Measurements from ENCODE around the gene SLC66A3.
A peak's percentile ranks its signal among the peaks of the same experiment; 100 is the strongest.

The SLC66A3 gene

DNA sequence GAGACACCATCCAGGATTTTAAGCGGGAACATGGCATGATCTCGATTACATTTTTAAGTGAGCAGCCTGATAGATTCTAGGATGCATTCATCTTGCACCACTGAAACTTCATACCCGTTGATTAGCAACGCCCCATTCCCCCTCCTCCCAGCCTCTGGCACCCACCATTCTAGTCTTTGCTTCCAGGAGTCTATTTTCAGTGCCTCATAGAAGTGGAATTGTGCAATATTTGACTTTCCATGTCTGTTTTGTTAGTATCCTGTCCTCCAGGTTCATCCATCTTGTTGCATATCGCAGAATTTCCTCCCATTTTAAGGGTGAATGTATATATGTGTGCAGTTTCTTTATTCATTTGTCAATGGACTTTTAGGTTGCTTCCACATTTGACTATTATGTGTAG lies 20.9 kb upstream of the SLC66A3 start:
- DNase-seq (ENCODE audit: low read depth in 1 of 2, low spot score in 1 of 2), result no peak

DNA sequence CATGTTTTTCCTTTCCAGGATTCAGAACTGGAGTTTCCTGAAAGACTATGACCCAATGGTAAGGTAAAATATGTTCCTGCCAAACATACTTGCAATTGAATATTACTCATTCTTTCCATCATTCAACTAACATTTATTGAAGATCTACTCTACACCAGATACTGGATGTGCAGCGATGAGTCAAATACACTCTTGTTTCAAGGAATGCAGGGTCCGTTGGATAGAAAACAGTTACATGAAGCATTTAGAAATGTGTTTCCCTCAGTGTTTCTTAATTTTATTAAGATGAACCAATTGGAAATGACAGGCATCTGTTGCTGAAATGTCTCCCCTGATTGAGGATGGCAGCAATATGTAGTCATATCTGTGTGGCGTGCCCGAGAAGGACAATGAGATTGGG lies 14.8 kb upstream of the SLC66A3 start:
- DNase-seq (ENCODE audit: low read depth in 1 of 2, low spot score in 1 of 2), result no peak

DNA sequence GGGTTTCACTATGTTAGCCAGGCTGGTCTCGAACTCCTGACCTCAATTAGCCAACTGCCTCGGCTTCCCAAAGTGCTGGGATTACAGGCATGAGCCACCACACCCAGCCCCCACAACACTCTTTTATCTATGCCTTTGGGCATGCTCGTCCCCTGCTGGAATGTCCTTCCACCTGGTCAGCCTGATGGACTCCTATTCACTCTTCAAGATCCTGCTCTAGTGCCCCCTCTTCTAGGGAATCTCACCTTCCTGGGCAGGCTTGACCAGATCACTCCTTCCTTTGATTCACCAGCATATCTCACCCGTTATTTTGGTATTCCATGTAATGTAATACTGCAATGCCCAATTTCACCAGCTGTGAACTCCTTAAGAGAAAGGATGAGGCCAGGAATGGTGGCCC lies 13.9 kb upstream of the SLC66A3 start:
- DNase-seq (ENCODE audit: low read depth in 1 of 2, low spot score in 1 of 2), result no peak

DNA sequence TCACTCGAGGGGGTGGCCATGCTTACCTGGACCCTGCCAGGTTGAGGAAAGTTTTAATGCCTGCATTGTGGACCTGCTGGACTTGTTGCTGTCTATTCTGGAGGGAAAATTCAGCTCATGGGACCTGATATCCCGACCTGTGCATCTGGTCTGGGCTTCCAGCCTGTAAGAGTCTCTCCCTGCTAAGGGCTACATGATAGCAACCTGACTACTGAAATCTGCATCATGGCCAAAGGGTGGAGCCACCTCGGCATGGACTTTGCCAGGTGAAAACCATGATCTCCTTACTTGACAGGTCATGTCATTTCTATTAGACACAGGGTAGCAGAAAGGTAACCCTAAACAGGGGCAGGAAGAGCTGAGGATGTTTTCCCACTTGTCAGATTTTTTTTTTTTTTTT lies 12.9 kb upstream of the SLC66A3 start:
- DNase-seq (ENCODE audit: low read depth in 1 of 2, low spot score in 1 of 2), result no peak

DNA sequence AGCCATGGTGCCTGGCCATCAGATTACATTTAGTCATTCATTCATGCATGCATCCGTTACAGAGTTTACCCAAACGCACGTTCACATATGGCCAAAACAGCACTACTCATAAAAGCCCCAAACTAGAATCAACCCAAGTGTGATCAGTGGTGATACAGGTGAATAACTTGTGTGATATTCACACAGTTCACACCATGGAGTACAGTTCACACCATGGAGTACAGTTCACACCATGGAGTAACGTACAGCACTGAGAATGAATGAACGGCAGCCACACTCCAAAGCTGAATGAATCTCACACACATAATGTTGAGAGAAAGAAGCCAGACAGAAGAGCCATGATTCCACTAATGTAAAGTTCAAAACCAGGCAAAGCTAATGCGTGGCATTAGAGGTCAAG lies 12.3 kb upstream of the SLC66A3 start:
- DNase-seq (ENCODE audit: low read depth in 1 of 2, low spot score in 1 of 2), result no peak

DNA sequence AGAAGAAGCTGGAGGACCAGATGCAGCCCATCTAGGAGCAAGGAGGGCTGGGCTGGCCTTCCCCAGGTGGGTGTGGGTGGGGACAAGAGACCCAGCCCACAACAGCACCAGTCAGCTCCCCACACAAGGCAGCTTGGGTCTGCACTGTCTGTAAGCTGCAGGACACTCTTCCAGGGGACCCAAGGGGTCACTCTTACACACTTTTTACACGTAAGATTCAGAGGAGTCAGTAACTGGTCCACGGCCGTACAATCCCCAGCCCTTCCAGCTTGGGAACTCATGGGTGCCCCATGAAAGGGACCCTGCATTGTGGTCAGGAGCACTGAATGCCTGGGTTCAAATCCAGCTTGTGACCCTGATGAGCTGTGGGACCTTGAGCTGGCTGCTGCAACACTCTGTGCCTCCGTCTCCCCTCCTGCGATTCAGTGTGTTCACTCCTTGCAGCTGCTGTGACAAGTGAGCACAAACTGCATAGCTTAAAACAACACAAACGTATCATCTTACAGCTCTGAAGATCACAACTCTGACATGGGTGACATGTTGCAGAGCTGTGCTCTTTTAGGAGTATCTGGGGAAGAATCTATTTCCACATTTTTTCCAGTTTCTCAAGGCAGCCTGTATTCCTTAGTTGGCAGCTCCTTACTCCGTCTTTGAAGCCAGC lies 11.1 kb upstream of the SLC66A3 start:
- DNase-seq (ENCODE audit: low read depth in 1 of 2, low spot score in 1 of 2), result no peak

DNA sequence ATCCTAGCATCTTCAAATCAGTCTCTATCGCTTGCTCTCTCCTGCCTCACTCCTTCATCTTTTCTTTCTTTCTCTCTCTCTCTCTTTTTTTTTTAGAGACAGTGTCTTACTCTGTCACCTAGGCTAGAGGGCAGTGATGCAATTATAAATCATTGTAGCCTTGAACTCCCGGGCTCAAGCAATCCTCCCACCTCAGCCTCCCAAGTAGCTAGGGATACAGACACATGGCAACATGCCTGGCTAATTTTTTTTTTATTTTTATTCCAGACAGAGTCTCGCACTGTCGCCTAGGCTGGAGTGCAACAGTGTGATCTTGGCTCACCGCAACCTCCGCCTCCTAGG lies 10.6 kb upstream of the SLC66A3 start:
- DNase-seq (ENCODE audit: low read depth in 1 of 2, low spot score in 1 of 2), result no peak

DNA sequence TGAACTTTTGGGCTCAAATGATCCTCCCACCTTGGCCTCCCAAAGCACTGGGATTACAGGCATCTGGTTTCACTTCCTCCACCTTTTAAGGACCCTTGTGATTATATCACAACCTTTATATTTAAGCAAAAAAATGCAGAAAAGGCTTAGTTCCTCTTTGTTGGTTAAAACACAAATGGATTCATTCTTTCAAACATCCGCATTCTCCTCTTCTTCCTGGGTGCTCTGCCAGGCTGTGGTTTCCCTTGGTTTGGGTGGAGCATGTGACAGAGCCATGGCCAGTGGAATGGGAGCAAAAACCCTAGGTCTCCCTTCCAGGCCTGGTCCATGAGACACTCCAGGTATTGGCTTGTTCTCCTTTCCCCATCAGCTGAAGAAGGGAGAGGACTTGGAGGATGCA lies 9.9 kb upstream of the SLC66A3 start:
- DNase-seq (ENCODE audit: low read depth in 1 of 2, low spot score in 1 of 2), result no peak

DNA sequence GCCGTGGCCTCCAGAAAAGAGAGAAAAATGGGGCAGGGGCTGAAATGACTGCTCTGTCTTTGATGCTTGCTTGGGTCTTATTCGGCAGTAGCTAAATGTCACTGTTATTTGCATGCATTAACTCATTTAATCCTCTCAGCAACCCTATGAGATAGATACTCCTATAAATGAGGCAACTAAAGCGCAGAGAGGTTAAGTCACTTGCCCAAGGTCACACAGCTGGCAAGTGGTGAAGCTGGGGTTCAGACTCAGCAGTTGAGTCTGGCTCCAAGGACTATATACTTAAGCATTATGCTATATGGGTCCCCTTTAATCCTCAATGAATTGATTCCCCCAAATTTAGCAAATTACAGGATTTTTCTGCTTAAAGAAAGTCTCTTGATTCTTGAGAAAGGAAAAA lies 9.2 kb upstream of the SLC66A3 start:
- no peak for DNase-seq (ENCODE audit: low read depth in 1 of 2, low spot score in 1 of 2)

DNA sequence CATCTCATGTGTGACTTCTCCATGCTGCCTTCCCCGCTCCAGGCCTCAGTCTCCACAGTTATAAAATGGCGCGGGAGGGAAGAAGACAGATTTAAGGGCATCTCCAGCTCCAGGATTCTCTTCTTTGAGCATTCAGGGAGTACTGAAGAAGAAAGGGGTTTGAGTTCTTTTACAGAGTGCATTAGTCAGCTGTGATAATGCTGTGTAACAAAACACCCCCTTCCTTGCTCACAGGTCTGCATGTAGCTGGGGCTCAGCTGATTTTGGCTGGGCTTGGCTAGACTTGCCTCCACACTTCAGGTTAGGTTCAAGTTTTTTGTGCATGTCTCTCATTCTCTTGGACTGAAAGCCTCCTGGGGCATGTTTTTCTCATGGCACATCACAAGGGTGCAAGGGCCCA lies 8.0 kb upstream of the SLC66A3 start:
- DNase-seq (ENCODE audit: low read depth in 1 of 2, low spot score in 1 of 2), result no peak

DNA sequence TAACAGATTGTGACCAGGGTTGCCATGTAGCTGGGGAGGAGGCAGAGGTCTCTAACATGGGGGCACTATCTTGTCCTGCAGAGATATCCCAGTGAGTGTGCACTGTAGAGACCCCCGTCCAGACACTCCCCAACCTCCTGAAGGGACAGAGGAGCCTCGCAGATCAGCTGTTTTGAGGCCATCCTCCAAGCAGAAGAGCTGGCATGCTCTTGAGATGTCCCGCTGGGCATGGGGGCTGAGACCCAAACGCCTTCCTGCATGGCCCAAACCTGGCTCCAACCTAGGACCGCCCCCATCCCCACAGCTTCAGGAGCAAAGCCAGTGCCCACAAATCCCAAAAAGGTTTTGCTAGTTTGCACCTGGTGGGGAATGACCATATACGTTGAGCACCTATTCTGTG lies 2.7 kb upstream of the SLC66A3 start:
- DNase-seq (ENCODE audit: low read depth in 1 of 2, low spot score in 1 of 2), result no peak

DNA sequence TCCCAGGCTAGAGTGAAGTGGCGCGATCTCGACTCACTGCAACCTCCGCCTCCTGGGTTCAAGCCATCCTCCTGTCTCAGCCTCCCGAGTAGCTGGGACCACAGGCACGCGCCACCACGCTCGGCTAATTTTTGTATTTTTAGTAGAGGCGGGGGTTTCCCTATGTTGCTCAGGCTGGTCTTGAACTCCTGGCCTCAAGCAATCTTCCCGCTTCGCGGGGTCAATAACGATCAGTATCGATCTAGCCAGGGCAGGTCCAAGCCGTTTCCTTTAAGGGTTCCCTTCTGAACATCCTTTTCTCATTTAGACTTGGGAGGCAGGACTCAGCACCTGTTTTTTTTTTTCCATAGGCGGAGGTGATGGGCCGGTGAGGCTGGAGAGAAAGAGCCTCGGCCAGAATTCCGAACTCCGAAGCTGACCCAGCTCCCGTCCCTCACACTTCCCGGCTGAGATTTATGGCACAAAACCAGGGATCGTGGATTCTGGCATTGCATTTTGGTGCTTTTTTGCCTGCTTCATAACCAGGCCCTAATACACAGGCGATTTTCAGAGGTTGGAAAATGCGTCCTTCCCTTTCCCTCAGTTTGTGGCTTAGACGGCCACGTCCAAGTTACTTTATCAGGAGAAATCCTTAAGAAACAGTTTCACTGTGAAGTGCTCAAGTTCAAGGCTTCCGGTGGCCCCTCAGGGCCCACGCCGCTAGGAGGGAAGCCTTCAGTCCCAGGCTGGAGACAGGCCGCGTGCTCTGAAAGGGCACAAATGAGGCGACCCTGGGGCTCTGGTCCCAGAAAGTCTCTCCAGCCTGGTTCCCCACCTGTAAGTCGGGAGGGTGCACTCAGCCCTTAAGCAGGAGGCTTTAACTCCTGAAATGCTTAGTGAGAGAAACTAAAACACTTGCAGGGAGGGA lies 998 bp upstream of the SLC66A3 start:
- DNase-seq (ENCODE audit: low read depth in 1 of 2, low spot score in 1 of 2), result peak in 1 of 2 donors; percentile 11

DNA sequence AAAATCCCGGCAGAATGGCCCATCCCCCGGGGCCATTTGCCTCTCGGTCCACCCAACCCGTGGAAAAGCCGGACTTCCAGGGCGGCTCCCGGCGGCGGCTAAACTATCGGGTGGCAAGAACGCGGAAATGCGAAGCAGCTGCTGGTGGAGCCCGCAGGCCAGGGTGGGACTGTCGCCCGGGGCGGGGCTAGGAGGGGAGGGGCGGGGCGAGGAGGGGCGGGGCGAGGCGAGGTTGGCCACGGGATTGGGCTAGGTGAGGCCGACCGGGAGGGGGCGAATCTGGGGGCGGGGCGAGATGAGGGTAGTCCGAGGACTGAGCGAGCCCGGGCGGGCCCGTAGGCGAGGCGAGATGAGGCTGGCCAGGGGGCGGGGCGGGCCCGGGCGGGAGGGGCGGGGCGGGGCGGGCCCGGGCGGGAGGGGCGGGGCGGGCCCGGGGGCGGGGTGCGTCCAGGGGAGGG lies 315 bp upstream of the SLC66A3 start:
- DNase-seq (ENCODE audit: low read depth in 1 of 2, low spot score in 1 of 2), result peak; percentile 96 to 98

DNA sequence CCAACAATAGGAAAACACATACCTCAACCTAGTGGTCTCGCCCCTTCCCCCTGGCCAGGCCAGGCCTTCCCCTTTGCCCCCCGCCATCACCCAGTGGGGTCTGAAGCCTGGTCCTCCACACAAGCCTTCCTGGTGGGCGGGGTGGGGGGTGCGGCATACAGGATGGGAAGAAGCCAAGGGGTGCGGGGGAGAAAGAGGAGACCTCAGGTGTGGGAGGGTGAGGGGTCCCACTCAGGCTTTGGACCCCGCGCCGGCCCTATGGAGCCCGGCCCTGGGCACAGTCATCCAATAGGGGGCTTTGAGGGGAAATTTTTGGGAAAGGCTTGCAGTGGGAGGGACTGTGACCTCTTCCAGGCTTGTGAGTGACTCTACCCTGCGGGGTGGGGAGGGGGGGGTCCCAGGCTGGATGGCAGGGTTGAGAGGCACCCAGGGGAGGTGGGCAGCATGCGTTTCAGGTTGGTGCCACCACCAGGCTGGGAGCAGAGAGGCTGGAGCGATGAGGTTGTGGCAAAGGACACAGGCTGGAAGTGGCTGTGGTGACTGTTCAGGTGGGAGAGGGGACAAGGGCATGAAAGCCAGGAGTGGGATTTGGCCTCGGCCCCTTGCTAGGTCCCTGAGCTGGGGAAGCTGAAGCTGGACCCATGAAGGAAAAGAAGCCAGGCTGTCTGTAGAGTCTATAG lies 1.3 kb downstream of the SLC66A3 start:
- no peak for DNase-seq (ENCODE audit: low read depth in 1 of 2, low spot score in 1 of 2)

DNA sequence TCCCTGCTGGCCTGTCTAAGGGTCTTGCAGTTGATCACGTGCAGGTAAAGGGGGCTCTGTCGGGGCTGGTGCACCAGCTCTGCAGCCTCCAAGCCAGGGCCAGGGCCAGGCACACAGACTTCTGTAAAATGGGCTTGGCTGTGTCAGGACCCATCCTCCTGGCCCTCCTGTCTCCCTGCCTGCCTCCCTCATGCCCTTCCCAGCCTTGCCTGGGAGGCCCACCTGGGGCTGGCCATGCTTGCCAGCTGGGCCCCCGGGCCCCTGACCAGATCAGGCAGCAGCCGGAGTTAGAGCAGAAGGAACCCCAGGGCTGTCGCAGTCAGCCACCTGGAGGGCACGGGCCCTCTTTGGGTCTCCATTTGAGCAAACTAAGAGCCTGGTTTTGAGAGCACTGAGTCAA lies 2.0 kb downstream of the SLC66A3 start:
- no peak for DNase-seq (ENCODE audit: low read depth in 1 of 2, low spot score in 1 of 2)

DNA sequence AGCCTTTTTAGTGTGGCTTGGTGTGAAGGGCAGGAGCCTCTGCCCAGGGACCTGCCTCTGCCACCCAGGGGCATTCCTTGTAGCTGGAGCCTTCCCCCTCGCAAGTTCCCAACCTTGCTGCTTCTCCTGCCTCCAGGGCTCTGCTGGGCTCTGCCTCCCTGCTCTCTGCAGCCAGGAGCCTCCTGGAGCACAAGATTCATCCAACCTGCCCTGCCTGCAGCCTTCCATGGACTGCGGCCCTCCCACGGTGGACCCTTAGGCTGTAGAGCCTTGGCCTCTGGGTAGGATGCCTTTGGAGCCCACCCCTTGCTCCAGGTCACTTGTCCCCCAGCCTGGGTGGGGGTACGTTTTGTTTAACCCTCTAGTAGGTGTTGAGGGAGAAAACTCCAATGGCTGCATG lies 2.5 kb downstream of the SLC66A3 start:
- DNase-seq (ENCODE audit: low read depth in 1 of 2, low spot score in 1 of 2), result no peak

DNA sequence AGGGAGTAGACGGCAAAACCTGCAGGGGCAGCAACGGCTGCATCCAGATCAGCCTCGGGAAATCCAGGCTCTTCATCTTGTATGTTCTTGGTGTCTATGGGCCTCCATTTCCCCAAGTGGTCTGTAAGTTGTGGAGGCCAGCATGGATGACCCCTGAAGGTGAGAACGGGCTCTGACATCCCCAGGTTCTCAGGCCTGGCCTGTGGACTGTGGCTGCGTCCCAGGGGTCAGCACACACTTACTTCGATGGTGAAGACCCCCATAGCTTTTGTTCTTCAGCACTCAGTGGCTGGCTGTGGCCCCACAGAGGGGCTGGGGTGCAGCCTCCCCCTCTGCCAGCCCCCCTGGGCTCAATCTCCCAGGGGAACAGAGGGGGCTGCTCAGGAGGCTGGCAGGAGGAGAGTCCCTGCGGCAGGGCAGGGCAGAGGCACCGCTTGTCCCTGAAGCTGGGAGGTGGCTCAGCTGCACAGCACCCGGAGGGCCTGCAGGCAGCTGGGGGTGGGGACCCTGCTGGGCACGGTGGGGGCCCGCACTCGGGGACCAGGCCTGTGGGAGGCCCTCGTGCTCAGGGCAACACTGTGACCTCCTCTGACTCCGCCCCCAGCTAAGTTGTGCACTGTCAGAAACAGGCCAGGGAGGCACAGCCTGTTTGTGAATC lies 3.8 kb downstream of the SLC66A3 start:
- no peak for DNase-seq (ENCODE audit: low read depth in 1 of 2, low spot score in 1 of 2)

DNA sequence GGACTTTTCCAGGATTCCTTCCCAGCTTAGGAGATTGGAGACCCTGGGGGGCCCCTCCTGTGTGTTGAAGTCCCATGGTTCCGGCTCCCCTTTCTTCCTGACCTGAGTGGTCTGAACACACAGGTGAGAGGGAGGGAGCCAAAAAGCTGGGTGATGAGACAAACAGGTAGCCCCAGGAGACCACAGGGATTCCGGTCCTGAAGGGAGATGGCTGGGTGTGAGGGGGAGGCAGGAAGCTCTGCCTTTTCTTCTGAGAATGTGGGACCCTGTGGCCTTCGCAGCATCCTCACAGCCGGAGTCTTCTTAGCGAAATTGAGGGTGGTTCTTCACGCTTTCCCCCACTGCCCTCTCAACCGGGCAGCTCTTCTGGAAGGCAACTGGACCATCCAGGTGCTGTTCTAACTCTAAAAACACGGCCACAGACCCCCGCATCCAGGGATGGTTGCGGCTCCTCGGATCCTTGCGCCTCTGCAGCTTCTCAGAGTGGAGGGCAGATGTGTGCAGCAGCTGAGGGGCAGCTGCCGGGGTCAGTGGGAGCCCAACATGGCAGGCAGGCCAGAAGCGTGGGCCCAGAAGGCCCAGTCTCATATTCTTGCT lies 4.4 kb downstream of the SLC66A3 start:
- DNase-seq (ENCODE audit: low read depth in 1 of 2, low spot score in 1 of 2), result no peak

DNA sequence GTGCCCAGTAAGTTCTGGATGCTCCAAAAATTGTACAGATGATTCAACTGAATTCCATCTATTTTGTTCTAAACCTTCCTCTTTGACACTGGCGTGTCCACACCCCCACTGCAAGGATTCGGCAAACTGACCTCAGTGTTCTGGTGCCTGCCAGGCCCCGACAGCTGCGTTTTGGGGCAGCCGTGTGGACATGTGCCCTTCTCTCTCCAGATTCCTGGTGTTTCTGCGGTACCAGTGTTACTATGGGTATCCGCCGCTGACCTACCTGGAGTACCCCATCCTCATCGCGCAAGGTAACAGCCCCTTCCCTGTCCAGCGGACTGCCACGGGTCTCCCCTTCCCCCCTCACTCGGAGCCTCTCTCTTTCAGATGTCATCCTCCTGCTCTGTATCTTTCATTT lies 5.0 kb downstream of the SLC66A3 start:
- DNase-seq (ENCODE audit: low read depth in 1 of 2, low spot score in 1 of 2), result no peak

DNA sequence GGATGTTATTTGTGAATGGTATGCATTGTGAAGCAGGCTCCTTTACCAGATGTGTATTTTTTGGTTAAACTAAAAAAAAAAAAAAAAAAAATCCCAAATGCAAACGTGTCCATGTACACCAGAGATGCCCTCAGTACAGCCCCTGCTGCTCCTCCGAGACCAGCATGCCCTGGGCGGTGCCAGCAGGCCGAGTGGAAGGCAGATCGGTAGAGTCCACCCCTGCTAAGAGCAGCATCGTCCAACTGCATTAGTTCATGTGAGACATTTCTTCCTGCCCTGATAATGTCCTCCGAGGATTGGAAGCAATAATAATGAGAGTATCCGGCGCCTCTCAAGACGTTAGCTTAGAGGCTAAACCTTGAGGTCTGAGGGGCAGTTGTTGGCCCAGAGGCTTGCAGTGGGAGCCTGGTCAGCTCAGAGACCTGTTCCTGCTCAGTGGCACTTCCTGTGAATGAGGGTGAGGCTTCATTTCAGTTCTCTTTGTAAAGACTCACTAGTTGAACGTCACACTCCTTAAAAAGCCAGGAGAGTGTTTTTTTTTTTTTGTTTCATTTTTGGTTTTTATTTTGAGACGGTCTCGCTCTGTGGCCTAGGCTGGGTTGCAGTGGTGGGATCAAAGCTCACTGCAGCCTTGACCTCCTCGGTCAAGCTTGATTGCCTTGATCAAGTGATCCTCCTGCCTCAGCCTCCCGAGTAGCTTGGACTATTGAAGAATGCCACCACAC lies 5.6 kb downstream of the SLC66A3 start:
- no peak for DNase-seq (ENCODE audit: low read depth in 1 of 2, low spot score in 1 of 2)

DNA sequence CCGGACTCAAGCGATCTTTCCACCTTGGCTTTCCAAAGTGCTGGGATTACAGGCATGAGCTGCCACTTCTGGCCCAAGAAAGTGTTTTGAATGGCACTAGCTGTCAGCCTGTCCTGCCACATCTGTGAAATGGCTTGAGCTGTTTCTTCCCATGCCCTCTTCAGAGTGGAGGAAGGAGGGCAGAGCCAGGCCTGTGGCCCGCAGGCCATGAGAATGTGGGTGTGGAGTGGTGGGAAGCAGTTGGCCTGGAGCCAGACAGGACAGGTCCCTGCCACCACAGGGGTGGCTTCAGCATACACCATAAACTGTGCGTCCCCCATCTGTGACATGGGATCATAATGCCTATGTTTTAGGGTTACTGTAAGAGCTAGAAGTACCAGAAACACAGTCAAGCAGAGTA lies 6.5 kb downstream of the SLC66A3 start:
- DNase-seq (ENCODE audit: low read depth in 1 of 2, low spot score in 1 of 2), result no peak
